HepG2 (cell line): Measurements from ENCODE around the gene SART1. TPM values are rescaled to one million over a fixed set of nuclear protein-coding genes. Genes with fewer than 3 reads are reported as not detected.

Experiments
- ATAC-seq: fragments of 200-7000 bp; cut with Tn5 transposase; 3 replicates; pipeline ENCODE4 v1.9.1; 2020; ENCODE audit warnings: mild to moderate bottlenecking, moderate library complexity
- BruUV-seq: library from RNA; stranded (reverse); fragments of 400-500 nt; replicated peaks from 2 replicates; lab custom pipeline; 2021; lab: Mats Ljungman, UMichigan
- CTCF ChIA-PET: fragments of 300-600 bp; formaldehyde crosslinking; extraction: SDS; loops from one replicate; lab custom pipeline; 2021; ENCODE audit warnings: low total read pairs, inconsistent platforms, low intra/inter-chr PET ratio; lab: Yijun Ruan, JAX
- POLR2A ChIA-PET: fragments of 350-600 bp; sonication (Branson Sonifier 250); formaldehyde crosslinking; loops from one replicate; lab custom pipeline; 2020; ENCODE audit warnings: antibody characterized with exemption, inconsistent platforms; lab: Yijun Ruan, JAX
- DNase-seq: peaks from one replicate; pipeline ENCODE4 v3.0.0-alpha.2; 2015; ENCODE audit warnings: low spot score
- FAIRE-seq: peaks from 3 replicates; lab custom pipeline; 2011; peaks lifted over from hg19 to GRCh38; lab: Jason Lieb, UNC
- H2AFZ ChIP-seq: one replicate; pipeline ENCODE4 v1.6.1; 2011; ENCODE audit warnings: low read length, inconsistent platforms
- H3K27ac ChIP-seq: fragments of 300-600 bp; 3 replicates; pipeline ENCODE4 v1.8.0; 2011; ENCODE audit warnings: mixed run types, mild to moderate bottlenecking, mixed read lengths, low read length, inconsistent platforms; ENCODE audit not compliant: insufficient read depth; ENCODE audit errors: extremely low read length
- H3K27me3 ChIP-seq, 2 experiments: fragments of 200-600 bp in 1 of 2; 2 replicates in 1 of 2; 3 replicates in 1 of 2; pipeline versions ENCODE4 v1.6.0 to v1.8.0; 2011; ENCODE audit warnings: low read length in 2 of 2, mild to moderate bottlenecking in 2 of 2, moderate library complexity in 2 of 2, inconsistent platforms in 1 of 2; ENCODE audit not compliant: insufficient read depth in 2 of 2, control insufficient read depth in 1 of 2
- H3K36me3 ChIP-seq, 2 experiments: fragments of 200-600 bp in 1 of 2; replicated peaks in 1 of 2; 2 replicates in 1 of 2; 3 replicates in 1 of 2; pipeline versions ENCODE4 v1.5.1 to v1.8.0; 2011; ENCODE audit warnings: low read length in 2 of 2, inconsistent platforms in 1 of 2; ENCODE audit not compliant: insufficient read depth in 2 of 2, control insufficient read depth in 1 of 2
- H3K4me1 ChIP-seq: 2 replicates; pipeline ENCODE4 v1.5.1; 2012; ENCODE audit warnings: low read length, inconsistent platforms; ENCODE audit not compliant: insufficient read depth
- H3K4me2 ChIP-seq: 2 replicates; pipeline ENCODE4 v1.6.0; 2011; ENCODE audit warnings: low read depth, low read length, inconsistent platforms
- H3K4me3 ChIP-seq, 3 experiments: fragments of 200-600 bp in 1 of 3; sonication (generic), shearing (Covaris generic) in 1 of 3; replicated peaks in 1 of 3; 2 replicates each; pipeline ENCODE4 v1.5.1; 2011 to 2016; ENCODE audit warnings: low read length in 3 of 3, inconsistent platforms in 2 of 3, low read depth in 2 of 3, mild to moderate bottlenecking in 2 of 3, control low read depth in 1 of 3, mixed read lengths in 1 of 3; ENCODE audit not compliant: insufficient read depth in 1 of 3
- H3K79me2 ChIP-seq: one replicate; pipeline ENCODE4 v1.6.1; 2011; ENCODE audit warnings: low read length, inconsistent platforms; ENCODE audit not compliant: insufficient read depth
- H3K9ac ChIP-seq: 2 replicates; pipeline ENCODE4 v1.6.0; 2011; ENCODE audit warnings: mild to moderate bottlenecking, low read depth, low read length, inconsistent platforms; ENCODE audit not compliant: insufficient read depth
- H3K9me3 ChIP-seq: 2 replicates; pipeline ENCODE4 v1.5.1; 2012; ENCODE audit warnings: mild to moderate bottlenecking, low read length
- H4K20me1 ChIP-seq: 2 replicates; pipeline ENCODE4 v1.6.0; 2011; ENCODE audit warnings: inconsistent platforms, mild to moderate bottlenecking, low read length, moderate library complexity; ENCODE audit not compliant: insufficient read depth
- ADNP ChIP-seq: sonication (generic); formaldehyde crosslinking; IDR thresholded peaks from 2 replicates; pipeline ENCODE4 v1.4.0; 2020; ENCODE audit warnings: missing genetic modification reagents
- CAMTA2 ChIP-seq: sonication (generic); formaldehyde crosslinking; IDR thresholded peaks from 2 replicates; pipeline ENCODE4 v1.4.0; 2020; ENCODE audit warnings: mild to moderate bottlenecking, missing genetic modification reagents, borderline replicate concordance
- ESRRA ChIP-seq: sonication (generic); formaldehyde crosslinking; IDR thresholded peaks from 2 replicates; pipeline ENCODE4 v1.5.1; 2020; ENCODE audit warnings: mild to moderate bottlenecking, low read depth, missing genetic modification reagents
- HOXA7 ChIP-seq: sonication (generic); formaldehyde crosslinking; IDR thresholded peaks from 2 replicates; pipeline ENCODE4 v1.8.1; 2022; ENCODE audit warnings: mild to moderate bottlenecking, missing genetic modification reagents, moderate library complexity
- NPAS2 ChIP-seq: sonication (generic); formaldehyde crosslinking; IDR thresholded peaks from 2 replicates; pipeline ENCODE4 v1.8.0; 2022; ENCODE audit warnings: mild to moderate bottlenecking, missing genetic modification reagents, borderline replicate concordance
- TBX2 ChIP-seq: sonication (generic); formaldehyde crosslinking; IDR thresholded peaks from 2 replicates; pipeline ENCODE4 v1.5.0; 2020; ENCODE audit warnings: missing genetic modification reagents, mild to moderate bottlenecking, borderline replicate concordance
- ZNF20 ChIP-seq: sonication (generic); formaldehyde crosslinking; IDR thresholded peaks from 2 replicates; pipeline ENCODE4 v1.4.0; 2020; ENCODE audit warnings: mild to moderate bottlenecking, moderate library complexity, missing genetic modification reagents
- ZNF430 ChIP-seq: sonication (generic); formaldehyde crosslinking; IDR thresholded peaks from 2 replicates; pipeline ENCODE4 v1.9.0; 2021; ENCODE audit warnings: mild to moderate bottlenecking, missing genetic modification reagents
- ZNF598 ChIP-seq: sonication (generic); formaldehyde crosslinking; IDR thresholded peaks from 2 replicates; pipeline ENCODE4 v1.5.1; 2020; ENCODE audit warnings: mild to moderate bottlenecking, missing genetic modification reagents, borderline replicate concordance
- ZNF891 ChIP-seq: sonication (generic); formaldehyde crosslinking; IDR thresholded peaks from 2 replicates; pipeline ENCODE4 v1.5.0; 2020; ENCODE audit warnings: mild to moderate bottlenecking, missing genetic modification reagents
- WGBS: methylation state at CpG from one replicate; pipeline ENCODE4 v1.1.6; 2017; ENCODE audit warnings: low lambda C conversion rate; 5-methylcytosine and 5-hydroxymethylcytosine counted together
- in situ Hi-C: cut with HindIII; loops from 2 replicates; pipeline ENCODE4 v1.10.0; 2017; ENCODE audit warnings: low pct_unique_long_range_greater_than_20kb; ENCODE audit not compliant: extremely low pct_ligation_motif_present
- intact Hi-C: fragments of 100-400 bp; cut with micrococcal nuclease; formaldehyde crosslinking; loops from one replicate; pipeline ENCODE4 v1.10.0; 2022; ENCODE audit not compliant: unreplicated experiment
- polyA plus RNA-seq, 8 experiments: library from polyadenylated mRNA; depleted of rRNA in 3 of 8; stranded (reverse) in 7 of 8; unstranded in 1 of 8; fragments of >200 nt; fragmentation: Illumina TruSeq in 4 of 8; extraction: Trizol in 4 of 8; gene quantifications; 2 replicates each; pipeline versions ENCODE4 v1.2.1 to v1.2.3, GENCODE V29; 2011 to 2016; ENCODE audit warnings: low read depth in 4 of 8, missing spikeins in 1 of 8, mixed read lengths in 1 of 8; ENCODE audit not compliant: insufficient read depth in 1 of 8
- total RNA-seq, 5 experiments: library from RNA; depleted of rRNA; stranded (reverse); fragments of >200 nt; fragmentation: Illumina TruSeq; extraction: Trizol; gene quantifications; 2 replicates each; pipeline ENCODE4 v1.2.3, GENCODE V29; 2016; ENCODE audit warnings: low read depth in 1 of 5
- TF ChIP-seq, protein P1 (sequence below): sonication (generic); formaldehyde crosslinking; IDR thresholded peaks from 2 replicates; pipeline ENCODE4 v1.9.0; 2021; ENCODE audit warnings: missing genetic modification reagents, borderline replicate concordance
- TF ChIP-seq, protein P2 (sequence below): sonication (generic); formaldehyde crosslinking; IDR thresholded peaks from 2 replicates; pipeline ENCODE4 v1.5.0; 2020; ENCODE audit warnings: missing genetic modification reagents, mild to moderate bottlenecking, borderline replicate concordance
- TF ChIP-seq, protein P3 (sequence below): sonication (generic); formaldehyde crosslinking; conservative IDR thresholded peaks from 2 replicates; pipeline ENCODE4 v1.5.0; 2020; ENCODE audit warnings: missing genetic modification reagents
- TF ChIP-seq, protein P4 (sequence below): sonication (generic); formaldehyde crosslinking; IDR thresholded peaks from 2 replicates; pipeline ENCODE4 v1.5.1; 2020; ENCODE audit warnings: missing genetic modification reagents, mild to moderate bottlenecking, borderline replicate concordance

SART1 gene
- total and polyA plus RNA-seq, 2 of the 13 experiments (the other 11 are each of a cell fraction or from before 2014, with no cell fraction given) = 11.3 to 22.5 TPM

DNA sequence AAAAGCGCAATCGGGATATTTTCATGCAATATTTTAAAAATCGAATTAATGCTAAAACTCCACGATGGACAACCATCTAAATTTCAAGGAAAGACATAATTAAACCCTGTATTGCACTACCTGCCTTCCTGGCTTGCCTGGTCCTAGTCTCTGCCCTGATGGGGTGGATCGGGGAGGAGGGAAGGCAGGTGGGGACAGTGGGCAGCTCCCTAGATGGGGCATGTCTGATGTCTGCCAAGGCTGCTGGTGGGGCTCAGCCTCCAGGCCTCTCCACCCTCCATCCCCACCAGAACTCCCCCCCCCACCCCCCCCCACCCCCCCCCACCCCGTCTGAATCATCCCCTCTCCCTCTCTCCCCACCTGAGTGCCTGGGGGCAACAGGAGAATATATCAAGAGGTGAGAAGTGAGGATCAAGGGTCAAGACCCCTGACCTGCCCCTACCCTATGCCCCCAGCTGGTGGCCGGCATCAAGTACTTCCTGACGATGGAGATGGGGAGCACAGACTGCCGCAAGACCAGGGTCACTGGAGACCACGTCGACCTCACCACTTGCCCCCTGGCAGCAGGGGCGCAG, 50.9 kb downstream of the SART1 start (continued):
- TF ChIP-seq, protein P1, sequence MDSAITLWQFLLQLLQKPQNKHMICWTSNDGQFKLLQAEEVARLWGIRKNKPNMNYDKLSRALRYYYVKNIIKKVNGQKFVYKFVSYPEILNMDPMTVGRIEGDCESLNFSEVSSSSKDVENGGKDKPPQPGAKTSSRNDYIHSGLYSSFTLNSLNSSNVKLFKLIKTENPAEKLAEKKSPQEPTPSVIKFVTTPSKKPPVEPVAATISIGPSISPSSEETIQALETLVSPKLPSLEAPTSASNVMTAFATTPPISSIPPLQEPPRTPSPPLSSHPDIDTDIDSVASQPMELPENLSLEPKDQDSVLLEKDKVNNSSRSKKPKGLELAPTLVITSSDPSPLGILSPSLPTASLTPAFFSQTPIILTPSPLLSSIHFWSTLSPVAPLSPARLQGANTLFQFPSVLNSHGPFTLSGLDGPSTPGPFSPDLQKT (CRISPR knock-in tag) = no peak
- TF ChIP-seq CAMTA2 (CRISPR knock-in tag) = no peak

DNA sequence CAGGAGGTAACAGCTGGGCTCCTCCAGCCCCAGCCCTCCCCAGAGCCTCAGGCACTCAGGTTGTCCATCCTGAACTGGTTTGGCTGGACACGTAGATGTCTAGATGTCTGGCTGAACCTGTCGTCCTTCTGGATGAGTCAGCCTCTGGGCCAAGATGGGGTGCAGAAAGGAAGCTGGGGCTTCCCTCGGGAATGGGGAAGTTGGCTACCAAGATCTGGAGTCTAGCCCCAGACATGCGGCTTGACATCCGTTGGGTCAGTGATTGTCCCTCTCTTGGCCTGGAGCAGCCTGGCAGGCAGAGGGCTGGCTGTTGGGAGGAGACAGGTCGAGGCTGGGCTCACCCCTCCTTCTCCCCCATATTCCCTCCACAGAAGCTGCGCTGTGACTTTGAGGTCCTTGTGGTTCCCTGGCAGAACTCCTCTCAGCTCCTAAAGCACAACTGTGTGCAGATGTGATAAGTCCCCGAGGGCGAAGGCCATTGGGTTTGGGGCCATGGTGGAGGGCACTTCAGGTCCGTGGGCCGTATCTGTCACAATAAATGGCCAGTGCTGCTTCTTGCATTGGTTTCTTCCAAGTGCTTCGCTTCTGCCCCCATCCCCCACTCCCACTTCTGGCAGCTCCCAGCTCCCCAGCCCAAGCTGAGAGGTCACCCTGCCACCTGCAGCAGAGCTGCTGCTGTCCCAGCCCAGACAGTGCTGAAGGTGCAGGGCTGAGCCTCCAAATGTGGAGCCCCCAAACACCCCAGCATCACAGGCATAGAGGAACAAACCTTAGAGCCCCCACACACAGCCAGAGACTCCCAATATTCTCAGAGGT, 51.6 kb downstream of the SART1 start:
- Histone ChIP-seq H3K36me3 (no peaks in the 10 kb centered on the region), H3K27me3 (peaks cover 9 to 45% of the 10 kb centered on the region in 2 experiments; a peak in 4 of 5 replicates), H3K27ac (no peak overlapping the region), H4K20me1 (no peaks in the 10 kb centered on the region), H2AFZ (no peak overlapping the region), H3K9me3 (no peaks in the 10 kb centered on the region), H3K4me2 (no peak overlapping the region), H3K4me1 (no peaks in the 10 kb centered on the region; the same call in 1 of the 2 replicates), H3K4me3 (no peak overlapping the region), H3K79me2 (no peaks in the 10 kb centered on the region), H3K9ac (no peak overlapping the region)
- WGBS = 35% methylated on average over 11 of the region's 12 CpGs
- DNase-seq = no peak
- POLR2A ChIA-PET = no interaction called here
- in situ Hi-C loops (no loop called here), intact Hi-C loops (no loop called here)
- no peak for ATAC-seq
- no TSS peak for BruUV-seq
- no peak for FAIRE-seq
- CTCF ChIA-PET = no interaction called here
- no peak for TF ChIP-seq ESRRA (CRISPR knock-in tag)
- TF ChIP-seq ZNF891 (CRISPR knock-in tag) = no peak
- TF ChIP-seq ZNF20 (CRISPR knock-in tag) = no peak
- no peak for TF ChIP-seq HOXA7
- no peak for TF ChIP-seq ADNP (CRISPR knock-in tag)
- no peak for TF ChIP-seq TBX2
- TF ChIP-seq, protein P2, sequence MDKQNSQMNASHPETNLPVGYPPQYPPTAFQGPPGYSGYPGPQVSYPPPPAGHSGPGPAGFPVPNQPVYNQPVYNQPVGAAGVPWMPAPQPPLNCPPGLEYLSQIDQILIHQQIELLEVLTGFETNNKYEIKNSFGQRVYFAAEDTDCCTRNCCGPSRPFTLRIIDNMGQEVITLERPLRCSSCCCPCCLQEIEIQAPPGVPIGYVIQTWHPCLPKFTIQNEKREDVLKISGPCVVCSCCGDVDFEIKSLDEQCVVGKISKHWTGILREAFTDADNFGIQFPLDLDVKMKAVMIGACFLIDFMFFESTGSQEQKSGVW = no peak
- TF ChIP-seq, protein P3, sequence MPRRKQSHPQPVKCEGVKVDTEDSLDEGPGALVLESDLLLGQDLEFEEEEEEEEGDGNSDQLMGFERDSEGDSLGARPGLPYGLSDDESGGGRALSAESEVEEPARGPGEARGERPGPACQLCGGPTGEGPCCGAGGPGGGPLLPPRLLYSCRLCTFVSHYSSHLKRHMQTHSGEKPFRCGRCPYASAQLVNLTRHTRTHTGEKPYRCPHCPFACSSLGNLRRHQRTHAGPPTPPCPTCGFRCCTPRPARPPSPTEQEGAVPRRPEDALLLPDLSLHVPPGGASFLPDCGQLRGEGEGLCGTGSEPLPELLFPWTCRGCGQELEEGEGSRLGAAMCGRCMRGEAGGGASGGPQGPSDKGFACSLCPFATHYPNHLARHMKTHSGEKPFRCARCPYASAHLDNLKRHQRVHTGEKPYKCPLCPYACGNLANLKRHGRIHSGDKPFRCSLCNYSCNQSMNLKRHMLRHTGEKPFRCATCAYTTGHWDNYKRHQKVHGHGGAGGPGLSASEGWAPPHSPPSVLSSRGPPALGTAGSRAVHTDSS (CRISPR knock-in tag) = no peak
- no peak for TF ChIP-seq ZNF430 (CRISPR knock-in tag)
- TF ChIP-seq NPAS2 (CRISPR knock-in tag) = no peak
- no peak for TF ChIP-seq ZNF598 (CRISPR knock-in tag)
- TF ChIP-seq, protein P4, sequence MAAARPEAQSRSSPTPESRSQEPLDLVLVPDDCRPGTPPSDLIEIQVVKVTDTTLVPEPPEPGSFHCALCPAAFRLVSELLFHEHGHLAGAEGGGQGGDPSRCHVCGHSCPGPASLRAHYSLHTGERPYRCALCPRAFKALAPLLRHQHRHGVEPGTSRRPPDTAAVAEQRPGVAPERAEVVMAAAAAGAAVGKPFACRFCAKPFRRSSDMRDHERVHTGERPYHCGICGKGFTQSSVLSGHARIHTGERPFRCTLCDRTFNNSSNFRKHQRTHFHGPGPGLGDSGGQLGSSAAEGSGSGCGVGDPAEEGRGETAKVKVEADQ (CRISPR knock-in tag) = no peak
